Measurements from ENCODE around the gene RPTOR.

Gene RPTOR

DNA sequence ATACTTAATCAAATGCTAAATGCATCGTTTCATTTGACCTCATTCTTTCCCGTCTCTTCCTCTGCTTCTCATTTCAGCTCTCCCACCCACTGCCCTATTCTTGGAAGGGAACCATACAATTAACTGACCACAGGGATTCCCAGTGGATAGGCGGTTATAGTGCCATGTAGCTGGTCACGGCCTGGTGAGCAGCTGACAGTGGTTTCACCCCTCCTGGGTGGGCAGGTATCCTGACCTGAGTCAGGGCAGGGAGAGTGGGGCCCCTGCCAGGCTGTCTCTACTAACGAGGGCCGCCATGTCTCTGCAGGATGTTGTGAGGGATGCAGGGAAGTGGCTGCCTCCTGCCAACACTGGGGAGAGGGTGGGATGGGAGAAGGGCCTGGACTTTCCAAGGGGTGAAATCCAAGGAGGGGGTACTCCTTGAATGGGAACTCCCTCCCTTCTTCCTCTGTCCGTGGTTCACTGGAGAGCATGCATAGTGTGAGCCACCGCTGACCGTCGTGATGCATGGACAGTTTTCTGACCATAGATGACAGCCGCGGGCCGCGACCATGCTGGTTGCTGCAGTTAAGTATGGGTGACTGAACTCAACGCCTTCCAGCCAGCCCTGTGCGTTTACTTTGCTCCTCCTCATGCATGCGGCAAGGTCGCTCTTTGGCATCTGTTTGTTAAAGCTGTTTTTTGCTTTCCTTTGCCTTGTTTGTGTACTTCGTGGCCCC is 95.9 kb downstream of the RPTOR start:
- DNase-seq (ENCODE audit: low read depth in 2 of 2, low spot score in 1 of 2) = no peak

DNA sequence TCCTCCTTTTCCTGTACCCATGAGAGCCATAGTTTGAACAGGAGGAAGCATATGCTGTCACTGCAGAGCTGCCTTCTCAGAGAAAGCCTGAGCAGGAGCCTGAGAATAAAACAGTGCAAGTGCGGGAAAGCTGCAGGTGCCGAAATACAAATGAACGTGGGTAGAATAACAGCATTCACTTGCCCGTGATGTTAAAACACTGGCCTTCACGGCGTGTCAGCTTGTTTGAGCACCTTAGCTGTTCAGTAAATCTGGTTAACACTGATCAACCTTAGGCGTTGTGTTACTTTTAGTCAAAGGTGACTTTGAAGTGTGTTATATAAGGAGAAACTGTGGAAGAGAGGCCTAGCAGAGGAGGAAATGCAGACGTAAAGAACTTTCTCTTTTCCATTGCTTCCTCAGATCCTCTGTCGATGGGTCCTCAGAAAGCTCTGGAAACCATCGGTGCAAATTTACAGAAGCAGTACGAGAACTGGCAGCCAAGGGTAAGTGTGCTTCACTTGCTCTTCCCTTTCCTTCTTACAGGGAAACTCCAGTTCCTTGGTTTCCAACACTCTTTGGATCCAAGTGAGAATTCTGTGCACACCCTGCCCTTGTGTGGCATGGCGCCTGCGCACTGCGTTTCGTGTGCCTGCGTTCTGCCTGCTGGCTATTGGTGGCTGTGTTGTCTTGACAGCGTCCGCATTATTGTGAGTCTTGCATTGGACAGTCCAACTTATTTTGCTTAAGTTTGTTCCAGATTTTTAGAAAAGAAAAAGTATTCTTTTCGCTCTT is 98.9 kb downstream of the RPTOR start:
- no peak for DNase-seq (ENCODE audit: low read depth in 2 of 2, low spot score in 1 of 2)

DNA sequence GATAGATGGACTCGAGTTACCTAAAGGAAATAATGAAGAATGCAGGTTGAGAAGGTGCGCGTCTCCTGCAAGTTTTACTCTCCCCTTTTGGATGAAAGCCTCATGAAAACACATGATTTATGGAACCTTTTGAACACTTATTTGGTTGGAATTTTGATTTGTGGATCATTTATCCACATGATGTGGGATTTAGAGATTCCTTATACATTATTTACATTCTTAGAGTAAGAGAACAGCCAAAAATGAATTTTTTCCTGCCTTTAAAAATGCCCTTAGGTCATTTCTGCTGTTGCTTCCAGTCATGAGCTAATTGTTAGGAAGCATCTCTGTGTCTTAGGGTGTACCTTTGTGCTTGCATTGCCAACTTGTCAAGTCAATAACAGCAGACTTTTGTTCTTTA is 99.9 kb downstream of the RPTOR start:
- no peak for DNase-seq (ENCODE audit: low read depth in 2 of 2, low spot score in 1 of 2)

DNA sequence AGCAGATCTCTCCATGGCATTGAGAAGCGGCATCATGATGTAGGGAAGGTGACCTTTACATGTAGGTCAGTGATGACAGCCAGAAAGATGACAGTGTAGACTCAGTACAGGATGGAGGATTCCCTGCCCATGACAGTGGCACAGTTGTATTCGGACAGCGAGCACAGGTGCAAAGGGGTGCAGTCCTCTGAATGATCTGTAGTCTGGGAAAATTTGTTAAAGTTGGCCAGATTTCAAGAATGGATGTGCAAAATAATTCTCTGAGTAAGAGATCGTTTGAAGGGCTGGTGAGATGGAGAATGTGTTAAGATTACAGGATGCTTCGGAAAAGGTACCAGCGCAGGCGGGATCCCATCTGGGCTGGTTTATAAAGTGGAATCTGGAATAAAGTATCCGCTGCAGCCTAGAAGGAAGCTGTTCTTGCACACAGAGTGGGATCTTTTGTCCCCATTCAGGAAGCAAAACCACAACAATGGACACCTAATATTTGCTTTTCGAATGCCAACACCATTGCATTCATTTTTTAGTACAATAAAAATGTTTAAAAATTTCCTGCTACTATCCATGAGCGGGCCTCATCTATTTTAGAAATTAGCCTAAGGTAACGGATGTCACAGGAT is 101.2 kb downstream of the RPTOR start:
- no peak for DNase-seq (ENCODE audit: low read depth in 2 of 2, low spot score in 1 of 2)

DNA sequence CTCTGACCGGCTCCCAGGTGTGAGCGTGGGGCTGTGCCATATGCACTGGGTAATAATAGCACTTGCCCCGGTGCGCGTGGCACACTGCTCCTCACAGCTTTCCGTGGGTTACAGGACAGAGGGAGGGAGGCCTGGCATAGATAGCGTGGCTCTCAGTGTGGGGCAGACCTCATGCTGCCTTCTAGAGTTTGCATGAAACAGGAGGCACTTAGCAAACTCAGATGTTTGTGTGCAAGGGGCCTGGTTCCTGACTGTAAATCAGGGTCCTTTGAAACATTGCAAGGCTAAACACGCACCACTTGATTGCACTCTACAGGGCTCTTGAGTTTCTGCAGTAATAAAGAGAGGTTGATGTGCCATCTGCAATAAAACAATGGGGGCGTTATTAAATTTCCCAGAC is 101.7 kb downstream of the RPTOR start:
- DNase-seq (ENCODE audit: low read depth in 2 of 2, low spot score in 1 of 2) = no peak

DNA sequence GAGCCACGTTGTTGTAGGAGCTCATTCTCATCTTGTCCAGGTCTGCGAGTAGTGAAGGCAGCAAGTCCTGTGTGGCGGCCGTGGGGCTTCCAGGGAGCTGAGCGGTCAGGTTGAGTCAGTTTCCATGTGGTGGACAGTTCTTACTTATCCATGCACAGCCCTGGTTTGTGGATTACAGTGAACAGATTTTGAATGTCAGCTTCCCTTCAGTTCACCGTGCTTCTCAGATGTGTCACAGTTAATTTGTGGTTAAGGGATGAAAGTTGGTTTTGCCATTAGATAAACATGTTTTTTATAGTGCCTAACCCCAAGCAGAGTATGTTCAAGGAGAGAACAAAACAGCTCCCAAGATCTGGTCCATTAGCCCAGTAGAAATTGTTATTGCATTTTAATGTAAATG is 103.1 kb downstream of the RPTOR start:
- no peak for DNase-seq (ENCODE audit: low read depth in 2 of 2, low spot score in 1 of 2)

DNA sequence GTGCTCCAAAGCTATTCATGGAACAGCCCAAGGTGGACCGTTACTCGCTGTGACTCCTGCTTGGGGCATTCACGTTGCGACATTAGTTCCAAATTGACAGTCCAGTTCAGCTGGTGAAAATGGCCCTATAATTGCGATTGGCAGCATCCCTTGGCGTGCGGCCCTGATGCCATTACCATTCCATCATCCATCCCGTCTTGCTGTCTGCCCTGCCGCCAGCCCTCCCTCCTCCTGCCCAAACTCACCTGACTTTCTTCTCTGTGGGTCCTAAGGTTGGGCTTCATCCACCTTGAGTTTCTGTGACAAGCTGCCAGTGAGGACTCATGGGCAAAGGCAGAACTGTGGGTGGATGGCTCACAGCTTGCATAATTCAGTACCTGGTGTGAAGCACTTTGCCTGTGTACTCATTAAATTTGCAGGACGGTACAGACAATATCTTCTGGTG is 104.6 kb downstream of the RPTOR start:
- no peak for DNase-seq (ENCODE audit: low read depth in 2 of 2, low spot score in 1 of 2)

DNA sequence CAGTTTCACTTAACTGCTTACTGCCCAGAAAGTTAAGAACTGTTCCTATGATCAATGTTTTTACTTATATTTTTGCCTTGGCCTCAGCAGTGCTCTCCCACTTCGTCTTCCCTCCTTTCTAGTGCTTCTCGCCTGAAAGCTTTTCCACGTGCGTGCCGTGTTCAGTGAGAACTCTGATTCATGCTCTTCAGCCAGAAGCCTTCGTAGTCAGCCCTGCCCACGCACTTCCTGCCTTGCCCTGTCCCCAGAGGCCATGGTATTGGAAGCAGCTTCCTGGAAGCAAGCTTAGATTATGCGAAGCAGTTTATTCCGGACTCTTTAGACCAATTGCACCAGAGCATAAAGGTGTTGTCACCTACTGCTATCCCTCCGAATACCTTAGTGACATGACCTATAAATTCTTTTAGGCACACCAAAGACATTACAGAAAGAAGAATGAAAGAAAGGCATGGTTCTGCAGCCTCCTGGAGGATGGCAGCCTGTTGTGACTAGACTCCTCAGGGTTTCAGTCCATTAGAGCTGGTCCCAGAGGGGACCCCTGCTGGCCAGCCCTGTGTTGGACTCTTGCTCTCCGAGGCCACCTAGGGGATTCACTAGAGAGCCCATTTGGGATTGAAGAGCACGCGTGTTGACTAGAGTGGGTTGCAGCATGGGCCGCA is 105.2 kb downstream of the RPTOR start:
- peak in 1 of 2 donors; percentile 25 for DNase-seq (ENCODE audit: low read depth in 2 of 2, low spot score in 1 of 2)

DNA sequence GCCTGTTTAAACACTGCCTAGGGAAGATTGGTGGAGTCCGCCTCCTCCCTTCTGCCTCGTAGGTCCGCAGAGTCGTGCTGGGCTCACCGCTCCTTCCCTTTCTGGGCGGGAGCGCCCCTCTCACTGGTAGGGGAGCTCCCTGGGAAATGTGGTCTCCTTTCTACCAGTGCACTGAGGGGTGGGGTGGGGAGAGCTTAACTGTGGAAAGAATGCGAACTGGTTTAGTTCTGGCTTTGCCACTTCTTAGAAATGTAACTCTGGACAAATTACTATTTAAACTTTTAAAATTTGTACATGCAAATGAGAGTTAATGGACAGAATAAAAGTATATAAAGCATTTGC is 105.7 kb downstream of the RPTOR start:
- DNase-seq (ENCODE audit: low read depth in 2 of 2, low spot score in 1 of 2) = no peak

DNA sequence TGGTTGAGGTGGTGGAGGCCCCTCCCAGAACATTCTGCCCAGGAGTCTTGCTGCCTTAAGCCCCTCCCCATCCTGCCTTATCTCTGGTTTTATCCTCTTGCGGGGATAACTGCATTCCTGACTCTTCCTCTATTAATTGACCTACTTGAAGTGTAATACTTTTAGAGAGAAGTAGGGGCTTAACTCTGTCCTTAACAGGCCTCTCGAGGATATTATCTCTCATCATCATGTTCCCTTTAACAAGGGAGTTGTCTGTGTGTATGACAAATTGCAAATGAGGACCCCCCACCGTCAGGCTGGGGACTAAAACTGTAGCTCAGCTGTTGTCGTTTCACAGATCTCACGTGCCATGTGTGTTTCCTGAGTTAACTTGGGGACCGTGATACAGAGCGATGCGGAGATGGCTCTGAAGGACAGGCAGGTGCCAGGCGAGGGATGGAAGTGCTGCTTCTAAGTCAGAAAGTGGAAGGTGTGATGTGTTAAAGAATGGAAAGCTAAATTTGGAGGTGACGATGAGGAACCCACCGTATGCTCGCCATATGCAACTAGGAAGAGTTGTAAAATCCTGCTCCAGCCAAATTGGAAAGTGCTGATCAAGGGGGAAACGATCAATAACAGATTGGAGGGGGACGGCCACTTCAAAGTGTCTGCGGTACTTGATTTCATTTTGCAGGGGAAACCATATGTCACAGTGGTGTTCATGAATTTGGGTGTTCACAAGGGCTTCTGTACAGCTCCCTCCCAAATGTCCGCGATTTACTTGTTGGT is 106.3 kb downstream of the RPTOR start:
- no peak for DNase-seq (ENCODE audit: low read depth in 2 of 2, low spot score in 1 of 2)

DNA sequence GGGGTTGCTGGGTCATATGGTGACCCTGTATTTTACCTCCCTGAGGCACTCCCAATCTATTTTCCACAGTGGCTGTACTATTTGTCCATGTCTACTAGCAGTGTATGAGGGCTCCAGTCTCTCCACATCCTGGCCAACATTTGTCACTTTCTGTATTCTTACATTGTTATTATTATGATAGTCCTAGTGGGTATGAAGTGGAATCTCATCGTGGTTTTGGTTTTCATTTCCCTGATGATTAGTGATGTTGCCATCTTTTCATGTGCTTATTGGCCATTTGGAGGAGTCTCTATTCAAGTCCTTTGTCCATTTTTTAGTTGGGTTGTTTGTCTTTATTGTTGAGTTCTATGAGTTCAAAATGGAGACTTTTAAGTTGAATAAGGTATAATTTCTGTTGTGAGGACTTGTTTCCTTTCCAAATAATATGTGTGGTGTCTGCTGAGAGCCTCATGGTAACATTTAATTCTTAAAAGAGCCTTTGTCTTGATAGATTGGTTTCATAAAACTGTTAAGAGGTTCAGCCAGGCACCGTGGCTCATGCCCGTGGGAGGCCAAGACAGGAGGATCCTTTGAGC is 108.2 kb downstream of the RPTOR start:
- no peak for DNase-seq (ENCODE audit: low read depth in 2 of 2, low spot score in 1 of 2)

DNA sequence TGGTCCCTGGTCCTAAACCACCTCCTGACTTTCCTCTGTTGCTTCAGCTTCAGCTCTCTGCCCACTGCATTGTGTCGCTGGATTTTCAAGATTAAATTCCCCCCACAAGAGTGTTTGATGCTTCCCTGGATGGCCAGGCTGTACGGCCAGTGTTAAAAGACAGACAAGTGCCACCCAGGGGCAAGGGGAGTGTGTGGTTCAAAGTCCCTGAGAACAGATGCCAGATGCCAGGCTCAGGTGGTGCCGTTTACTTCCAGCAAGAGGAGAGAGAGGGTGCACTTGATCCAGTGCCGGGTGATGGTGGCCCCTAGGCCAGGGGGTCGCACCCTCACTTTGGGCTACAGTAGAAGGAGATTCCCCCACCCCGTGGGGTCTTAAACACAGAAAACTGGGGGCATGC is 109.2 kb downstream of the RPTOR start:
- no peak for DNase-seq (ENCODE audit: low read depth in 2 of 2, low spot score in 1 of 2)

DNA sequence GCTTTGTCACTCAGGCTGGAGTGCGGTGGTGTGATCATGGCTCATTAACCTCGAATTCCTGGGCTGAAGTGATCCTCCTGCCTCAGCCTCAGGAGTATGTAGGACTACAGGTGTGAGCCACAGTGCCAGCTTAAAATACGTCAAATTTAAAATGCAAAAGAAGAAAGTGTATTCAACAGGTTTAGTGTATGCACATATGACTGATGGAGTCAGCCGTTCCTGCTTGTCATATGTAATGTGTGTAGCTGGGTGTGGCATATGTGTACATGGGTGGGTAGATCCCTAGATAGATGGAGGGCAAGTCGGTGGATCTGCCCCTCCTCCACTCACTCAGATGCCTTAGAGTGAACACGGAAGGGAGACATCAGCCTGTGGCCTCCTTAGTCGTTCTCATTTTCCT is 111.0 kb downstream of the RPTOR start:
- no peak for DNase-seq (ENCODE audit: low read depth in 2 of 2, low spot score in 1 of 2)

DNA sequence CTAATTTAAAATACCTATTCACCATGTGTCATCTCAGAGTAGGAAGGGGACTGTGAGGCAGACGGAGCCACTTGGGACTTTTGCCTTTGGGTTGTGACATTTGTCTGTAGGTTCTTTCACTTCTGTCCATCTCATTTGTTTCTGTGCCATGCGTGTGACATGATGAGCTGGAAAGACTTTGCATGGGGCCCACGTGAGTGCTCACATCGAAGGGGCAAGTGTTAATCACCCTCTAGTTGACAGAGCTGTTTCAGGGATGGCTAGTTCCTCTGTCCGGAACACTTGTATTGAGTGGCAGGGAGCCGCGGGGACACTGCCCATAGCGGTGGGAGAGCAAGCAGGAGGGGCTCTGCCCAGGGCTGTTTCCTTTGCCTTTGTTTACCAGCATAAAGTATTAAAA is 112.0 kb downstream of the RPTOR start:
- no peak for DNase-seq (ENCODE audit: low read depth in 2 of 2, low spot score in 1 of 2)

DNA sequence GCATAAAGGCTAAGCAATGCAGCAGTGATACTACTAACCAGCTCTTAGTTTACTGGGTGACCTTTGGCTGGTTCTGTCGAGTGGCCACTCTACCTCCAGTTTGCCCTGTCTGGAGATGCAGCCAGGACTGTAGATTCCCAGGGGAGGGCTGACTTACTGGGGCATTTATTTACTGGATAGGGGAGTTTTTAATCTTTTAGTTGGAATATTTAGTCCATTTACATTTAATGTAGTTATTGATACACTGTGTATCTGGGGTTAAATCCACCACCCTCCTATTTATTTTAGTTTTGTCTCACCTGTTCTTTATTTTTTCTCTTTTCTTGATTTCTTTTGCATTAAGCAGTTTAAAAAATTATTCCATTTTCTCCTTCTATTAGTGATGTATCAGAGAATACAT is 112.9 kb downstream of the RPTOR start:
- DNase-seq (ENCODE audit: low read depth in 2 of 2, low spot score in 1 of 2) = no peak

DNA sequence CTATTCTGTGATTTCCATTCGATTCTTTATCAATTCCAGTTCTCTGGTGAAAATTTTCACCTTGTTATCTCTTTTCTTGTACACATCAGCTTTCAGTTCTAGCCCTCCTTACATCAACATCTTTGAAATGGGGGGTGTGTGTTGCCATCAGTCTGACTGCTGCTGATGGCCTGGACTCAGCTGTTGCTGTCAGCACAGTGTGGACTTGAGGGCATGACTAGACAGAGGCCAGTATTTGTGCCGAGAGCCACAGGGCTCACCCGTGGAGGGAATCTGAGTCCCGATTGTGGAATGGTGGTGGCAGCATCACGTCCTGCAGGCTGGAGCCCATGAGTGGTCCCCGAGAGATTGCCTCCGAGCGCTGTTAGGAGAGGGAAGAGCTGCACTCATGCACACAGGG is 114.2 kb downstream of the RPTOR start:
- no peak for DNase-seq (ENCODE audit: low read depth in 2 of 2, low spot score in 1 of 2)

DNA sequence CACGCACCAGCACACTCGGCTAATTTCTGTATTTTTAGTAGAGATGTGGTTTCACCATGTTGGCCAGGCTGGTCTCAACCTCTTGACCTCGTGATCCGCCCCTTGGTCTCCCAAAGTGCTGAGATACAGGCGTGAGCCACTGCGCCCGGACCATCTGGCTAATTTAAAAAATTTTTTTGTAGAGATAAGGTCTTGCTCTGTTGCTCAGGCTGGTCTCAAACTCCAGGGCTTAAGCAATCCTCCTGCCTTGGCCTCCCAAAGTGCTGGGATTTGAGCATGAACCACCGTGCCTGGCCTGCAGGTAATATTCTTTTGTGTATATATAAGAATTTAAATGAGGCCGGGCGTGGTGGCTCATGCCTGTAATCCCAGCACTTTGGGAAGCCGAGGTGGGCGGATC is 115.0 kb downstream of the RPTOR start:
- DNase-seq (ENCODE audit: low read depth in 2 of 2, low spot score in 1 of 2) = no peak

DNA sequence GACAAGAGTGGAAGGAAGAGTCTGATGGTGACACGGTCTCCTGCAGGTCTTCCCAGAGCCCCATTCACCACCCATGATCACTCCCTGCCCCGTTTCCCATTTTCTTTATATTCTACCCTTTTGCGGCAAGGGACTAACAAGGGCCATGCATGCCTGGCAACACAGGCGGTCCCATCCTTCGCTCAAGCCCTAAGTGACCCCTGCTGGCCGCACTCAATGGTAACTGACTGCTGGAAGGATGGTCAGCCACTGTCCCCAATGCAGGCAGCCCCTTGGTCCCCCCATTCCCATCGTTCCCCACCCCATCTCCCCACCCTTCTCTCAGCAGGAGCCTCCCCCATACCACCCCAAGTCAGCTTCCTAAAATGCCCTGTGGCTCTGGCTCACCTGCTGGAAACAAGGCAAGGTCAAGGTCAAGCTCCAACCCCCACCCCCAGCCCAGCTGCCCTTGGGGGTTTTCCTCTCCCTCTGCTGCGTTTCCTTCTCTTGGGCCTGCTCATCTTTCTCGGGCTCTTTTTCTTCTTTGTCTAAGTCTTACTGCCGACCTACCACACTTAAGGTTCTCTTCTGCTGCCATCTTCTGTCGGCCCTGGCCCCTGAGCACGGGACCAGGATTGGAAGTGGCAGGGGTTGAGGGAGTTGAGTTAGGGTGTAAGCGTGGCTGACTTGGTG is 116.0 kb downstream of the RPTOR start:
- DNase-seq (ENCODE audit: low read depth in 2 of 2, low spot score in 1 of 2) = no peak

DNA sequence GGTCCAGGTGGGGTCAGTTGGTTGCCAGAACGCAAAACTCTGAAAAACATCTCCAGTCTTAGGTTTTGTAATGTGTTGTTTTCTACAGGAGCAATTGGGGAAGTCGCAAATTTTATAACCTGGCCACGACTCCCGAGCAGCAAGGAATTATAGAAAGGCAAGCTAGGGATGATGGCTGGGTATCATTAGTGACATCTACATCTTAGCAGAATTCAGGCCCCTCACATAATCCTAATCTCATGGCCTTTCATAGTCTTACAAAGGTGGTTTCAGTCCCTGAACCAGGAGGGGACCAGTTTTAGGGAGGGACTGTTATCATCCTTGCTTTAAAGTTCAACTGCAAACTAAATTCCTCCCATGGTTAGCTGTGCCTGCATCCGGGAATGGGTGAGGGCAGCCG is 117.9 kb downstream of the RPTOR start:
- no peak for DNase-seq (ENCODE audit: low read depth in 2 of 2, low spot score in 1 of 2)

DNA sequence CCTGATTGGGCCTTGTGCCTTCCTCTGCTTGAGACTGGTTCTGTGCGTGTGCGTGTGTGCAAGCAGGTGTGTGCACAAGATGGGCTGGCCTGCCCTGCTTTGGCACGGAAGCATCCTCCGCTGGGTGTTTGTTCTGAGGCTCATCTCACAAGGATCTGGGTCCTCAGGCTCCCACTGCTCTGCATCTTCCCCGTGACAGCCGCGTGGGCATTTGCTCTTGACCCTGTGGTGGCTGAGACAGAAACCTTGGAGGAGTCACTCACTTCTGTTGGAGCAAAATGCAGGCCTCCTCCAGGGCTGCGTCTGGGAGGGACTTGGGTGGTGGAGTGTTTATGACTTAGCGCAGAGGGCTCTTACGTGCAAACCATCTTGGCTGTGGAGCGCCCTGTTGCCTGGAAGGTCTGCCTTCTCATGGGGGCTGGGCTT is 119.2 kb downstream of the RPTOR start:
- no peak for DNase-seq (ENCODE audit: low read depth in 2 of 2, low spot score in 1 of 2)

All from stimulated activated CD8-positive, alpha-beta memory T cell treated with anti-CD3 and anti-CD28 coated beads, Interleukin-4, amount 100 ng/mL, for 1 hour (primary cell).